GM13977 (cell line): ENCODE results near the gene FAM136A.
"Not testable (repeated sequence)": the region's sequence is repeated elsewhere in the genome, so short reads cannot be mapped to it uniquely, and the experiment has no call there.

ENCODE experiments used
- DNase-seq: peaks from one replicate; pipeline ENCODE4 v3.0.0; 2012; ENCODE audit warnings: low spot score
- CTCF ChIP-seq: IDR thresholded peaks from 2 replicates; pipeline ENCODE4 v1.5.1; 2012; ENCODE audit warnings: mild to moderate bottlenecking, control low read depth; ENCODE audit not compliant: insufficient read depth; ENCODE audit errors: extremely low read depth, missing control alignments
- in situ Hi-C: fragments of 300-500 bp; cut with MboI; formaldehyde crosslinking; loops from one replicate; pipeline ENCODE4 v1.12.0; 2022; ENCODE audit warnings: low sequenced_read_pairs, low pct_unique_long_range_greater_than_20kb, mixed read lengths, inconsistent platforms; ENCODE audit not compliant: unreplicated experiment

Gene FAM136A

GRCh38 chr2:70303186-70303585 is 1.3 kb upstream of the FAM136A start:
- no peak for DNase-seq
- in situ Hi-C loops = loop anchor here (10.0 kb wide), 1 partner anchor 332 kb away; no protein-coding TSS in a partner anchor
- TF ChIP-seq CTCF = no peak

DNA sequence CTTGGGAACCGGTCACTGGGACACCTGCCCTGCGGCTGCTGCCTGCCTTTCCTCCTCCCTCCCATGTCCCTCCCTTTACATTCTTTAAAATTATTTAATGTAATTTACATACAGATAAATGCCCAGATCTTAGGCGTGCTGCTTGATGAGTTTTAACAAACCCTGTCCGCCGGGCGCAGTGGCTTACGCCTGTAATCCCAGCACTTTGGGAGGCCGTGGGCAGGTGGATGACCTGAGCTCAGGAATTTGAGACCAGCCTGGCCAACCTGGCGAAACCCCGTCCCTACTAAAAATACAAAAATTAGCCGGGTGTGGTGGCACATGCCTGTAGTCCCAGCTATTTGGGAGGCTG is 304 bp upstream of the FAM136A start:
- DNase-seq = not testable (repeated sequence)
- in situ Hi-C loops = loop anchor here (10.0 kb wide), 1 partner anchor 333 kb away; no protein-coding TSS in a partner anchor

- TF ChIP-seq CTCF = peak; percentile 50
- no peak for DNase-seq
- in situ Hi-C loops = loop anchor here (10.0 kb wide), 1 partner anchor 334 kb away; no protein-coding TSS in a partner anchor
These were observed 1.0 kb downstream of the FAM136A start for GRCh38 chr2:70300771-70301343.

DNA sequence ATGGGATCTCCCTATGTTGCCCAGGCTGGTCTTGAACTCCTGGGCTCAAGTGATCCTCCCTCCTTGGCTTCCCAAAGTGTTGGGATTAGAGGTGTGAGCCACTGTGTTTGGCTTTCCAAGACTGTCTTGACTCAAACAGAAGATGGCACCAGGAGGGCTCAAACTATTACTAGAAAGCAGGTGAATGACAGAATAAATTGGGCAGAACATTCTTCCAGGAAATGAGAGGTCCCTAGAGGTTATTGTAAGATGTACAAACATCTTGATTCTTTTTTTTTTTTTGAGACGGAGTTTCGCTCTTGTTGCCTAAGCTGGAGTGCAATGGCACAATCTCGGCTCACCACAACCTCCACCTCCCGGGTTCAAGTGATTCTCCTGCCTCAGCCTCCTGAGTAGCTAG is 4.0 kb downstream of the FAM136A start:
- not testable (repeated sequence) for DNase-seq

DNA sequence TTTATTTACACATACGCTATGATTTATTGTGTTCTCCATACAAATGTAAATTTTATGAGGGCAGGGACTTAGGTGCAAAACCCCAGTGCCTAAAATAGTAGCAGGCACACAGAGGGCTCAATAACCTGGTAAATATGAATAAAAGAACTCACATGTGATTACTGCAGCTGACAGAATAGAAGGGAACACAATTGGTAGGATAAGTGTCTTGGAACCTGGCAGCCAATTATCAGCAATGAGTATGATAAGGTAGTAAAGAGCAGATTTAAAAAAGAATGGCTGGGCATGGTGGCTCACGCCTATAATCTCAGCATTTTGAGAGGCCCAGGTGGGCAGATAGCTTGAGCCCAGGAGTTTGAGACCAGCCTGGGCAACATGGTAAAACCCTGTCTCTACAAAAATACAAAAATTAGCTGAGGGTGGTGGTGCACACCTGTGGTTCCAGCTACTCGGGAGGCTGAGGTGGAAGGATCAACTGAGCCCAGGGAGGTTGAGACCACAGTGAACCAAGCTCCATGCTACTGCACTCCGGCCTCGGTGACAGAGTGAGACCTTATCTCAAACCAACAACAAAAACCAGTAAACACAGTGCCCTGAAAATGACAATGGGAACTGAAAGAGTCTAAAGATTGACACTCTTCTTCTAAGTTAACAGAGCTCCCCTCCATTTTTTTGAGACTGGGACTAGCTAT is 18.2 kb downstream of the FAM136A start:
- no peak for DNase-seq
- no peak for TF ChIP-seq CTCF
- in situ Hi-C loops = loop anchor here (25.0 kb wide), 1 partner anchor 371 kb away; the partner anchor contains the start of gene MXD1

More for the DNA sequence above, 4.0 kb downstream of the FAM136A start:
- in situ Hi-C loops = loop anchor here (25.0 kb wide), 1 partner anchor 386 kb away; the partner anchor contains the start of gene MXD1

GRCh38 chr2:70282439-70282838 is 19.4 kb downstream of the FAM136A start:
- no peak for TF ChIP-seq CTCF
- DNase-seq = no peak
- in situ Hi-C loops = loop anchor here (25.0 kb wide), 1 partner anchor 370 kb away; the partner anchor contains the start of gene MXD1

GRCh38 chr2:70280242-70280798 is 21.5 kb downstream of the FAM136A start:
- no peak for TF ChIP-seq CTCF
- in situ Hi-C loops = loop anchor here (25.0 kb wide), 1 partner anchor 368 kb away; the partner anchor contains the start of gene MXD1
- DNase-seq = no peak
